HL-60/S4 (cell line): ENCODE measurements around the gene AUTS2.

Experiments used
- in situ Hi-C: fragments of 300-500 bp; cut with MboI; formaldehyde crosslinking; loops from 2 replicates; pipeline ENCODE4 v1.14.3; 2022; ENCODE audit warnings: low sequenced_read_pairs

The AUTS2 gene

DNA sequence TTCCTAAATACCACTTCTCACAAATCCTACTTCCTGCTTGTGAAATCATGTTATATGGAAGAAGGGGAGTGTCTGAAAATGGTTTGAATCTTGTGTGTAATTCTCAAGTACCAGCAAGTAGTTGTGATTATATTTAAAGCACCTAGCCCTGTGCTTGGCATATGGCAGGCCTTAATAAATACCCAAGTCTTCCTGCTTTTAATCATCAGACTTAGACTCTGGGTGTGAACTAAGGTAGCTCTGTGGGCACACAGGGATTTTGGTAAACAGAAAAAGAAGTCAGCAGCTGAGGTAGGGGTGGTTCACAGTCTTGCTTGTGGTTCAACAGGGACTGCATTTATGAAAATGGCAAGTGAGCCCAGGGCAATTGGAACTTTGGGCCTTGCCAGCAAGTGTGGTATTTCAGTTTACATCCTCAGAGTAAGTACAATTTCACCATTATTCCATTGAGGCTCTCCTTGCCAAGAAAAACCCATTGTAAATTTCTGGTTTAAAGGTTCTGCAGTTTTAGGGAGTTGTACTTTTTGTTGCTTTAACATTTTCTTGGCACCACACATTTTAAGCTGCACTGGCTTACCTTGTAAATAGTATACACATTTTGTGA is 215.5 kb downstream of the AUTS2 start:
- in situ Hi-C loops, result no loop called here

DNA sequence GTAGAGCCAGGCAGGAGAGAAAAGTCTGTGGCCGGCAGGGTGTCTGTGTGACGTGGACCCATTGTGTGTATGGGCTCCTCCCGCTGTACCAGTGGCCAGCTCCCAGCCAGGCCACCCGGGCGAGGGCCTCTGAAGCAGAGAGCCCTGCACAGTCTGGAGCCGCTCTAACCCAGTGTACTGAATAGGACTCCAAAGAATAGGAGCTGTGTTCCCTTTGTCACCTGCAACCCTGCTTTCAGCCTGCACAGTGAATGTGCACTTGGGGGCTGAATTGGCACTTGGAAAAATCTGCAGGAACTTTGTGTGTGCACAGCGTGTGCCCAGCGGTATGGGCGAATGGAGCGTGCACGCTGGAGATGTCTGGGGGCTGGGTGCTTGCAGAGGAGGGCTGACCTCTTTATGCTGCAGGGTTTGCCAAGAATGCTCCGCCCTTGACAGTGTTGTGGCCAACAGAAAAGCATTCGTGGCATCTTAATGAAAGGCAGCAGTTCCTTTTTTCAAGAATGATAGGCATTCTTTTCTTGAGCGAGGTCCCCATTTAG is 216.2 kb downstream of the AUTS2 start:
- in situ Hi-C loops, result no loop called here

DNA sequence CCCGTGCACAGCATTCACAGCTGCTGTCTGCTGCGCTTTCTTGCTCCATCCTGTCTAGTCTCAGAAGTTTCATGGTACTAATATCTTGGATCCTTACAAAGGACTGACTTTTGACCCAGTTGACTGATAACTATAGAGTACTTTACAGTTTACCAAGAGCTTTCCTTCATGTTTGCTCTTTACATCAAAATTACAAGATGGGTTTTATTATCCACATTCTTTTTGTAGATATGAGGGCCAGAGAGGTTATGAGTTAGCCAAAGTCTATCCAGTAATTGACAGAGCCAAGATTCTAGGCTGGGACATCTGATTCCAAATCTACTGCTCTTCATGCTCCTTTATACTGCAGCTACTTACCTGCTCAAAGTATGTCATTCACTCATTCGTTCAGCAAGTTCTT is 218.2 kb downstream of the AUTS2 start:
- in situ Hi-C loops, result no loop called here

DNA sequence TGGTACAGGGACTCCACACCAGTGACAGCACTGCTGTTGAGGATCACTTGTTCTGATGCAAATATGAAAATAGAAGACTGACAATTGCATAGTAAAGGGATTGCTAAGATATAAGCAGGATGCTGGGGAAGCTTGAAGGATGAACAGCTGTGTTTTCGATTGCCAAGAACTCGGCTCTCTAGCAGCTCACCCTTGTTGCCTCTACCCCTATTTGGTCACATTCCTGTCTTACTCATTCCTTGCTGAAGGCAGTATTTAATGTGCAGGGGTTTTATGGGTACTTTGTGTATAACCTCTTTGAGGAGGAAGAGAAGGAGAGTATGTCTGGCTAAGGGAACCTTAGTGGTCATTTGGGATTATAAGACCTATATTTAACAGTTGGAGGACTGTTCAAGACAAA is 218.8 kb downstream of the AUTS2 start:
- in situ Hi-C loops, result no loop called here

DNA sequence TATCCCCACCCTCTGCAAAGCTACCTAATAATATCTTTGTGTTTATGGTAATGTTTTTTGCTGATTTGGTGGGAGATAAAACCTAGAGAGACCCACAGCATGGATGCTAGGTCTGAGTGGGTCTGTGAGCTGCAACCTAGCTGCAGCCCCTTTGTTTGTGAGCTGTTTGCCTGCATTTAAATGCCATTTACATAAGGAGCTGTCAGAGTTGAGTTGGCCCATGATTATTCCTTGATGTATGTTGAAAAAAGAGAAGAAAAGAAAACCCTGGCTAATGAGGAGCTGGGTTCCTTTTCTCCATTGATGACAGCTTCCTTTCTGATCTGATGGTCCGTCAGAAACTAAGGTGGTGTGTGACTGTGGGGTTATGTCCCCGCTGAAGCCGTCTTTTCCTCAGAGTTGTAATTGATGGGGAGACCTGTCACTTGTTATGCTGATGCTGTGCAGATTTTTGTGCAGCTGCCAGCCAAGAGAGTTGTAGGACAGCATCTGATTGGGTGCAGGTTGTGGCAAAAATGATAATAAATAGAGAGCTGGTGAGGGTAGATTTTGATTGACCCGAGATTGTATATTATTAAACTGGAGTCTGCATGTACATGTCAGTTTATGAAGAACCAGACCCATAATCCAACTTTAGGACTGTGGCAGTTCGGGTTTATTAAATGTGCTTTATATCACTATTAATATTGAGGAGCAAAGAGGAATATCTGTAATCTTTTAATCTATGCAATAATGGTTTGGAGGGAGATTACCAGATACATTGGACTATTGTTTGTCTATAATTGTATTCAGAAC is 219.8 kb downstream of the AUTS2 start:
- in situ Hi-C loops, result no loop called here

DNA sequence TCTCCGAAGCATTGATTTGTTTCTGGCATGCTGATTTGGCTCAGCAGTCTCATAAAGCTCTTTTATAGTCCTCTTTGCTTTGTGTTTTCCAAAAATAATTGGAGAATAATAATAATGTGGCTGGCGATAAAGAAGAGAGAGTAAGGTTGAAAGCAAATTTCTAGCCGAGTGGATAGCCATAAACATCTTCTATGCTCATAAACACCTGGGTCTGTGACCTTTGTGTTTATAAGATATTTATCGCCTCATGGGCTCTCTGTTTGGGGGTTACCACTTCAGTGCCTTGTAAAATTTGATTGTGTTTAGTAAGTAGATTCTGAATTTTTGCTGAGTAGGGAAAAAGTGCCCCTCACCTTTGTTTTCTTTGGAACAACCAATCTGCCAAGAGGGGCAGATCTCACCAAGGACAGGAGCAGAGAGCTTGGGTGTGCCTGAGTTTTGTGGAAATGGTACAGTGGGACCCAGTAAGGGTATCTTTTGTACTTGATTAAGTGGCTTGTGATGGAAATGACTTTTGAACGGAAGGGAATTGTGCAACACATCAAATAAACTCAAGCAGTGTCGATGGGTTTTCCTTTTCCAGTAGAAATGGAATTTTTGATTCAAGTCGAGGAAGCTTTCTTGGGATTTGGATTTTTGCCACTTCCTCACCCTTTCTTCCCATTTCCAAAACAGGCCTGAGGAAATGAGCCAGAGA is 220.5 kb downstream of the AUTS2 start:
- in situ Hi-C loops, result no loop called here

DNA sequence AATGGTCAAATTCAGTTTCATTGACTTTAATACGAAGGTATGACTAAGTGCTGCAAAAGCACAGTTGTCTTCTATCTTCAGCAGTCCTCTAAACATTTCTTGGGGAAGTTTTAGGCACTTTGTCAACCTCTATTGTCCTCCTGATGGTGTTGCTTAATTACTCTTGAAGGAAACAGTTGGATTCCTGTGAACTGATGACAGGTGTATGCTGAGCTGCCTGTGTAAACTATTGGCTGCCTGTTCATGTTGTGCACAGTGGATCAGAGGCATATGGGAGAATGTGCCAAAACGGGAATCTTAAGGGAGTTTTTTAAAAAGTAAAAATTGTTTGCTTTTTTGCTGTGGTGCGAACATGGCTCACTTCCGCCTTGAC is 221.0 kb downstream of the AUTS2 start:
- in situ Hi-C loops, result no loop called here

DNA sequence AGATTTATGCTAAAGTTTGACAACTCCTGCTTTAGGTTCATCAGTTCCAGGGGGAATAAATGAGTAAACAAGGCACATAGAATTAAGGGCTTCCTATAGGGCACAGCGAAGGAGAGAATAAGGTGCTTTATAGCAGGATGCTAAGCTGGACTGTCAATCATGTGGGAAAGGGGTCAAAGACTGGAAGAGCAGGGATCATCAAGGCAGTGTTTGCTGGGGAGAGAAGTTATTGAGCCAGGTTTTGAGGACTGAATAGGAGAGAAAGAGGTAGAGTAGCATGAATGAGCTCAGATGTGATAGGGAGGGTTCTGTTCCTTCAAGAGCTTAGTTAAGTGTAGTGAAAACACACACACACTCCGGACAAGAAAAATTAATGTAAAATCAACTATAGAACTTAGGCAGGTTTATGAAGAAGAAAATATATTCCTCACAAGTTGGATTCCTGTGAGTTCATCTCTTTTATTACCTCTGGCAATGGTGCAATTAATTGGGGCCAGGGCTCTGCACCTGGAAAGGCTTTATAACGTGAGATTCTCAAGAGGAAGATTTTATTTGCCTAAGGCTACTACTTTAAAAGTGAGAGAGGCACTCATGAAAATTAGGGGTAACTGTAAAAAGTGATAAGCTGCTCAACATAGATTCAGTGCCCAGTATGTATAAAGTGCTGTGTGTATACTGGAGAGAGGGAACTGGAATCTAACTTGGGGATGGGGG is 222.4 kb downstream of the AUTS2 start:
- in situ Hi-C loops, result no loop called here

DNA sequence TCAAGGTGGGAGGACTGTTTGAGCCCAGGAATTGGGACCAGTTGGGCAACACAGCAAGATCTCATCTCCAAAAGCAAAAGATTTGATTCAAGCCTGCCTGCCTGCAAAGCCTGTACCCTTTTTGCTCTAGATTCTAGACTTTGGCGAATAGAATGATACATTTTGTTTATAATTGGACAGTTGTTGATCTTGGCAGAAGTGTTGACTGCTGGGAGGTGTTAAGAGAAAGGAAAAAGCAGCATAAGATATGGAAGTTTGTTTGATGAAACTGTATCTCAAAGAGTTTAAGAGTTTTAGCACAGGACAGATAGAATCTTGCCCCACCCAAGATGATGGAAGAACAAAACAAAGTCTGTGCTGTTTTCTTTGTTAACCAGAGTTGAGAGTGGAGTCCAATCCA is 224.1 kb downstream of the AUTS2 start:
- in situ Hi-C loops, result no loop called here

DNA sequence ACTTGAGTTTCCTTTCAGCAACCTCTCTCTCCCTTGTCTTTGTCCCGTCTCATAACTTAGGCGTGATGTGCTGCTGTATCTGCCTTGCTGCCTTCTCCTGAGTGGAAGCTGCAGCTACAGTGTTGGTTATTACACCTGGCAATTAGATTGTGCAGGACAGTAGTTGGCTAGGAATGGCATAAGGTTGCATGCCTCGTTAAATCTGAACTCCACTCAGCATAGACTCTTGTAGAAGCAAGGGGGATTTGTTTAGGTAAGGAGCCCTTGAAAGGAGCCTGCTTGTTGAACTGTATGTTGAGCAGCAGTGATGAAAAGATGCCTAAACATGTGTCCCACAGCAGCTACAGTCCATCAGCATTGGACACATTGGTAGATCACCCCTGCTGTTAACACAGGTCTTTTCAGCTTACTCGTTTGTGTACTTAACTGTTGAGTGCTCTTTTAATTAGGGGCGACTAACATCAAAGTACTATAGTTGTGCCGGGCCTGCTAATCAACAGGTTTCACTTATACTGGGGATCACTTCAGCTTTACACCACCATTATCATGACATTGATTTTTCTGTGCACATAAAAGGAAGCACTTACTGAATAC is 225.0 kb downstream of the AUTS2 start:
- in situ Hi-C loops, result no loop called here

DNA sequence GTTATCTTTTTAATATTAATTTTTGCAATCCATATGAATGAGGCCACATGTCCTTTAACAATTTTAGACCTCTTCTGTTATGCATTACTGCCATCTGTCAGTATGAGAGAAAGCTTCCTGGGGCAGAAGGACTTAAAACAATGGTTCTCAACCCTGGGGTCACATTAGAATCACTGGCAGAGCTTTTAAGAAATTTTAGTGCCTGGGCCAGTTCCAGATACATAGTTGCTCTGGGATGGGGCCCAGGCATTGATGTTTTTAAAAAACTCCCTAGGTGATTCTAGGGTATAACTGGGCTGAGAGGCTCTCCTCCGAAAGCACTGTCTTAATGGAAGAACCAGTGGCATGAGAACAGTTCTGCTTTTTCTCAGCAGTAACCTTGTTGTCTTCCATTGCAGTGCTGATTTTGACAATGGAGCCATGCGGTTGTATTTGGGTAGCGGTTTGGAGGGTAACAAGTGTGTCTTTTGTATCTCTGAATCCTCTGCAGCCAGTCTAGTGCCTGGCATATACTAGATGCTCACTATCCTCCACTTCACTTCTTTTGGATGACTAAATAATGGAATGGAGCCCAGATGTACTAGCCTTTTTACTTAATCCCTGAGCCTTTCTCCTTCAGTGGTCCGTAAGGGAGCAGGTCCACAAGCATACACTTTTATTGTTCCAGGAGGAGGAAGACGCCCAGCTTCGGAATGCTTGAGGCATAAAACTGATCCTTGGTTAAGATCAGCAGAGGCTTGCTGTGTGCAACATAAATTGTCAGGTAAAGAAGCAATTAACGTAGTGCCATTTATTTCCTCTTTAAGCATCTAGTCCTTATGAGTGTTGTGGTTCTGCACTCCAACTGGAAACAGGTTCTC is 227.1 kb downstream of the AUTS2 start:
- in situ Hi-C loops, result no loop called here

DNA sequence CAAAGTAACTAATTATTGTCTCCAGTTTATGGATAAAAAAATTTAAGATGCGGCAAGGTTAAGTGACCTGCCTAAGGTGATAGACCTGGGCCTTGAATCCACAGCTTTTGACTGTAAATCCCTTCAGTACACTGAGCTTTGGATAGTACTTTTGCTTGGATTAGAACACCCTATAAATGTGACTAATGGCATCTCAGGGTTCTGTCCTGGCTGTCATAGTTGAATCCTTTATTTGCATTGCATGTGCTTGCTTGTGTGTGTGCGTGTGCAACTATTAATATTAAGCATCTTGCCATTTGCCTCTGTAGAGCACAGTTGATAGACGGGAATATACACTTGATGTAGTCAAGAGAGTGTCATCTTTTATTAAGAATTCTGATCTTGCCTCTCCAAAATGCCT is 228.0 kb downstream of the AUTS2 start:
- in situ Hi-C loops, result no loop called here

DNA sequence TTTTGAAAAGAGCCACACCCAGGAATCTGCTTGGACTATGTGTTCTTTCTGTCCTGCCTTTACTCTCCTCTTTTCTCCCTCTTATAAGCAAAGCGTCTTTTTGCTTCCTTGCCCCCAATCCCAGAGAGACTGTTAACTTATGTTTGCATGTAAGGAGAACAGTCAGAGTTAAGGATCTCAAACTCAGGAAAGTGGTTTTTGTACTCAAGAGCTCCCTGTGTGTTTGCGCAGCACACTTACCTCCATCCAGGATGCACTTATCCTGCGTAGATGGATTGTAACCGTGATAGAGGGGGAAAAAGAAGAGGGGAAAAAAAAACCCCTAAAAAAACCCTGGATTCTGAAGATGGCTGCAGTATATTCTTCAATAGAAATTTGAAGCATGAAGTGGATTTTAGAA is 228.9 kb downstream of the AUTS2 start:
- in situ Hi-C loops, result no loop called here

DNA sequence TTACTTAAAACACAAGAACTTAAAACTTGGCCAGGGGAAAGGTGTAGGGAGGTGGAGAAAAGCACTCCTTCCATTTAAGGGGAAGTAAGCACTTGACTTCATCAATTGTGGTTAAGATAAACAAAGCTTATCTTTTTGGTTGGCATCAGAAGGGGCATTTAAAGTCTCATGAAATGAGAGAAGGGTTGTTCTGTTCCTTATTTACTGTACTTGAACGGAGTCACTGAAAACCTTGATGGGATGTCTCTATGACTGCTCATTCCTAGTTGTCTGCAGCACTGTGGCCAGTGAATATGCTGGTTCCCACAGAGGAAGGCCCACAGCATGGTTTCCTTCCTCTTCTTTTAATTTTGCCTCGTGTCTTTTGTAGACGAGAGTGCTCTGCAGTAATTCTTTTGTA is 229.3 kb downstream of the AUTS2 start:
- in situ Hi-C loops, result no loop called here

DNA sequence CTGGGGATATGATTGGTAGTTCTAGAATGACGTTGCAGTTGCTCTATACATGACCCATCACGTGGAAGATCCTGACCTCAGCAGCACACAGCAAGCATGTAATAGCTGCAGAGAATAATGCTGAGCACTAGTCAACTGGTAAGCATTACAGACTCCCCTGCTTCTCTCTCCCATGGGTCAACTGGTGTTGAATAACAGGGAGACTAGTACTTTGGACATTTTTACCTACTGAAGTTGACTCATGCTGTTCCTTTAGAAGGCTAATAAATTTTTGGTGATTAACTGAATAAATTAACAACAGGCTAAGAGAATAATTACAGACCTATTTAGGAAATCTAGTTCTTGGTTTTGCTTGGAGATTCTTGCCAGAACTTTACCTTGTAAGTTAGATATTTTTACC is 234.1 kb downstream of the AUTS2 start:
- in situ Hi-C loops, result no loop called here

DNA sequence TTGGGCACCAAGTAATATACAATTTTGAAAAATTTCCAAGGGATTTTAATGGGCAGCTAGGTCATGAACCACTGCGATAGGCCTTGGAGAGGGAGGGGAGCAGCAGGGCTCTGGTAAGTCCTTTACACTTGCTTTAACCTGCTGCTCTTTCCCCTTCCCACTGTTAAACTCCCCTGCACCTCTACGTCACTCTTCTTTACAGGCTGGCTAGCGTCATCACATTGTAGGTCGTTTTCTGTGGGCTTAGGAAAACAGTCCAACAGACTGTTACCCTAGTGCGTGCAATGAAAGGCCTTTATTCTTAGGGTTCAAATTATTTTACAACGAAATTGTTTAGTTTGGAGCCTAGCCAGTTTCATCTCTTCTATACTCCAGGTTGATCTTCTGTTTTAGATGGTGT is 235.7 kb downstream of the AUTS2 start:
- in situ Hi-C loops, result no loop called here

DNA sequence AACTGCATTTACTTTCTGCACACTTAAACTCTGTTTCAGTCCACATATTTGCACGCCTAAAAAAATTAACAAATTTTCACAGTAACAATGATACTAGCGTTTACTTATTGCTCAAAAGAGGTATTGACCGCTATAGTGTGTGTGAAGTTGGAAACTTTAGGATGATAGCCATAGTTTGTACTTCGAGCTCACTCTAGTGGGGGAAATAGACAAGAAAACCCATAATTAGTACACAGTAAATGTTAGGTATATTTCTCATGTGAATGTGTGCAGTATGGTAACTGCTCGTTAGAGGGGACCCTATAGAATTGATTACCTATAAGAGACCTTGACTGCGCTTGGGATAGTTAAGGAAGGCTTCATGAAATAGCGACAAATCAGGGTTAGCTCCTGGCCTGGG is 238.4 kb downstream of the AUTS2 start:
- in situ Hi-C loops, result no loop called here

DNA sequence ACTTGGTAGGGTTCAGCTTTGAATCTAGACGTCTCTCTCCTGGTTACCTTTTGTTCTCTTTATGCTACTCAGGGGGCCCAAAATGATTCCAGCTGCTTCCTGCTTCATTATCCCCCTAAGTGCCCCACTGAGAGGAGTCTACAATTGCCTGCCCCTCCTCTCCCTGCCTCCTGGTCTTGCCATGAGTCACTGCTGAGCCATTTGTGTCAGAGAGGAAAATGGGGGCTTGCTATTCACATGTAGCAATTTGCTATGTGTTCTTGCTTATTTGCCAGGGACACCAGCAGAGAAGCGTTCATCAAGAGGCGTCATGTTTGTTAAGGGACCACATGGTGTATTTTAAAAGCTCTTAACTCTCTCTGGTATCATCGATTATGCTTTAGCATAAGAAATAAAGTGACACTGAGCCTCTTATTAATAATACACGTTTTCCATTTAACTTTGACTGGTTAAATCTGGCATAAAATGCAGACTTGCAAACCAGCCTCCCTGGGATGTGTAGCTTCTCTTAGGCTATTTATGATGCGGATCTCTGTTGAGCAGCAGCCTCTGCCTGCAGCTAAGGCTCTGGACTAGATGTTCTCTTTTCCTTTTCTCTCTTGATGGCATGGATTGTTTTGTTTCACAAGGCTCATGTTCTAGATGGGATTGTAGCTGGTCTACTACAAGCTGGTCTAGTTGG is 239.3 kb downstream of the AUTS2 start:
- in situ Hi-C loops, result no loop called here

DNA sequence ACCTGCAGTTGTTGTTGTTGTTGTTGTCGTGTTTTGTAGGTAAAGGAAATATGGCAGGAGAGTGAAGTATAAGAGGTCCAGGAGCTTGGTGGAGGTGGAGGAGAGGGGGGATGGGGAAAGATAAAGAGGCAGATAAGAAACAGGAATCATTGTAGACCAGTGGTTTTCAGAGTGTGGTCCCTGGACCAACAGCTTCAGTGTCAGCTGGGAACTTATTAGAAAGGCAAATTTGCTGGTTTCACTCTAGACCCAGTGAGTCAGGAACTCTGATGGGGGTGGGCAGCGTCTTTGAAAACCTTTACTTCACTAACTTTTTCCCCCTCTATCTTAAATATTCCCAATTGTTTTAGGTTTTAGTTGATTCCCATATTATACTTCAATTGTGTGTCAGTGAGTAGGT is 241.5 kb downstream of the AUTS2 start:
- in situ Hi-C loops, result no loop called here
